OCI-LY1 (cell line): ENCODE data around the gene DBNDD1.
"Not testable (repeated sequence)": the region's sequence is repeated elsewhere in the genome, so short reads cannot be mapped to it uniquely, and the experiment has no call there.

ENCODE experiments used
- H2AFZ ChIP-seq: fragments of 200-600 bp; sonication (generic), shearing (Covaris generic); 2 replicates; pipeline ENCODE4 v1.6.0; 2014; ENCODE audit warnings: antibody characterized with exemption, mild to moderate bottlenecking, low read length
- H3F3A ChIP-seq: fragments of 200-600 bp; sonication (generic), shearing (Covaris generic); 2 replicates; pipeline ENCODE4 v1.6.0; 2014; ENCODE audit warnings: mild to moderate bottlenecking, antibody characterized with exemption, low read length, moderate library complexity; ENCODE audit not compliant: insufficient read depth
- H3K27ac ChIP-seq: fragments of 200-600 bp; sonication (generic); 2 replicates; pipeline ENCODE4 v1.5.1; 2014; ENCODE audit warnings: low read length, mixed run types, mild to moderate bottlenecking, low read depth; ENCODE audit not compliant: poor library complexity, severe bottlenecking
- H3K27me3 ChIP-seq: fragments of 200-600 bp; sonication (generic); 2 replicates; pipeline ENCODE4 v1.6.0; 2014; ENCODE audit warnings: antibody characterized with exemption, mild to moderate bottlenecking, low read length, moderate library complexity; ENCODE audit not compliant: insufficient read depth
- H3K36me3 ChIP-seq: fragments of 200-600 bp; sonication (generic); 2 replicates; pipeline ENCODE4 v1.6.1; 2014; ENCODE audit warnings: mild to moderate bottlenecking, antibody characterized with exemption, low read length, moderate library complexity, mixed read lengths; ENCODE audit not compliant: insufficient read depth
- H3K4me1 ChIP-seq: fragments of 200-600 bp; sonication (generic); 2 replicates; pipeline ENCODE4 v1.5.1; 2014; ENCODE audit warnings: mild to moderate bottlenecking, low read length, moderate library complexity; ENCODE audit not compliant: insufficient read depth, severe bottlenecking
- H3K4me2 ChIP-seq: fragments of 200-600 bp; sonication (generic), shearing (Covaris generic); 2 replicates; pipeline ENCODE4 v1.6.1; 2014; ENCODE audit warnings: low read length
- H3K4me3 ChIP-seq: fragments of 200-600 bp; sonication (generic); 2 replicates; pipeline ENCODE4 v1.5.1; 2014; ENCODE audit warnings: low read length, low read depth, mild to moderate bottlenecking, mixed read lengths; ENCODE audit not compliant: poor library complexity, severe bottlenecking
- H3K79me2 ChIP-seq: fragments of 200-600 bp; shearing (Covaris generic); 2 replicates; pipeline ENCODE4 v1.6.1; 2016; ENCODE audit warnings: mixed run types, low read length, mixed read lengths; ENCODE audit not compliant: insufficient read depth
- H3K9ac ChIP-seq: fragments of 200-600 bp; sonication (generic), shearing (Covaris generic); 2 replicates; pipeline ENCODE4 v1.6.1; 2014; ENCODE audit warnings: mild to moderate bottlenecking, low read length, mixed read lengths
- H3K9me2 ChIP-seq: fragments of 200-600 bp; sonication (generic), shearing (Covaris generic); 2 replicates; pipeline ENCODE4 v1.6.1; 2014; ENCODE audit warnings: low read depth, mild to moderate bottlenecking, low read length, mixed read lengths
- H3K9me3 ChIP-seq: fragments of 200-600 bp; shearing (Covaris generic); 2 replicates; pipeline ENCODE4 v1.6.1; 2014; ENCODE audit warnings: low read length, mixed read lengths
- H4K20me1 ChIP-seq: fragments of 200-600 bp; sonication (generic), shearing (Covaris generic); 2 replicates; pipeline ENCODE4 v1.6.0; 2016; ENCODE audit warnings: mild to moderate bottlenecking, low read length; ENCODE audit not compliant: insufficient read depth
- CTCF ChIP-seq: fragments of 200-600 bp; sonication (generic), shearing (Covaris generic); IDR thresholded peaks from 2 replicates; pipeline ENCODE4 v1.5.1; 2017; ENCODE audit warnings: mild to moderate bottlenecking, antibody characterized with exemption, low read length, moderate library complexity, mixed read lengths
- EZH2 ChIP-seq: fragments of 200-600 bp; sonication (generic), shearing (Covaris generic); IDR thresholded peaks from 2 replicates; pipeline ENCODE4 v1.8.0; 2017; ENCODE audit warnings: borderline replicate concordance, mixed run types, mild to moderate bottlenecking, antibody characterized with exemption, low read length, moderate library complexity, mixed read lengths

DBNDD1 gene

GRCh38 chr16:90009172-90009899 is 9.9 kb downstream of the DBNDD1 start:
- no peaks in the 10 kb centered on the region for H3K9me3 ChIP-seq
- no peaks in the 10 kb centered on the region for H3K36me3 ChIP-seq
- H3K27me3 ChIP-seq: 0 out of 2 replicates have a peak, but pooled peaks cover 12% of the 10 kb centered on the region
- H4K20me1 ChIP-seq: no peaks in the 10 kb centered on the region
- no peaks in the 10 kb centered on the region for H3K4me1 ChIP-seq
- TF ChIP-seq CTCF (no peak), EZH2 (no peak)
- no peak overlapping the region for H3K4me3 ChIP-seq
- H3K79me2 ChIP-seq: no peaks in the 10 kb centered on the region
- no peaks in the 10 kb centered on the region for H3K9me2 ChIP-seq
- no peak overlapping the region for H3K27ac ChIP-seq
- no peak overlapping the region for H2AFZ ChIP-seq
- H3F3A ChIP-seq: no peaks in the 10 kb centered on the region
- no peak overlapping the region for H3K4me2 ChIP-seq
- no peak overlapping the region for H3K9ac ChIP-seq

DNA sequence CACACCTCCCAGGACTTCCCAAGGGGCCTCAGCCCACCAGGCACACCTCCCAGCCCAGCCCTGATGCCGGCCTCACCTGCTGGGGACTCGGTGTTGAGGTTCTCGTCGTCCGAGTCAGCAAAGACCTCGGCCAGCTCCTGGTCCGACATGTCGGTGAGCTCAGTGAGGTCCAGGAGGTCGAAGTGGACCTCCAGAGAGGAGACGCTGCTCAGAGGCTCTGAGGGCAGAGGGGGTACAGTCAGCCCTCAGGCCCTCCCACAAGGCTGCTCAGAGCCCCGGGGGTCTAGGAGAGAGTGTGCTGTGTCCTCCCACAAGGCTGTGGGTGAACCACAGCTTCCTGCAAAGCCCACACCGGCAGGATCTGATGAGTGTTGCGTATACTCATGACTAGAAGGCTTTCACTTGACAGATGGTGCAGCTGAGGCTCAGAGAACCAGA is 10.5 kb downstream of the DBNDD1 start:
- H3K79me2 ChIP-seq: no peaks in the 10 kb centered on the region
- H3K27me3 ChIP-seq: 0 out of 2 replicates have a peak, but pooled peaks cover 12% of the 10 kb centered on the region
- no peak overlapping the region for H3K4me3 ChIP-seq
- H3K9me3 ChIP-seq: no peaks in the 10 kb centered on the region
- no peaks in the 10 kb centered on the region for H3K9me2 ChIP-seq
- H3F3A ChIP-seq: no peaks in the 10 kb centered on the region
- H3K9ac ChIP-seq: no peak overlapping the region
- H4K20me1 ChIP-seq: no peaks in the 10 kb centered on the region
- no peak overlapping the region for H3K27ac ChIP-seq
- H3K4me1 ChIP-seq: no peaks in the 10 kb centered on the region
- no peak overlapping the region for H2AFZ ChIP-seq
- H3K36me3 ChIP-seq: no peaks in the 10 kb centered on the region
- H3K4me2 ChIP-seq: no peak overlapping the region
- TF ChIP-seq CTCF (no peak), EZH2 (no peak)

DNA sequence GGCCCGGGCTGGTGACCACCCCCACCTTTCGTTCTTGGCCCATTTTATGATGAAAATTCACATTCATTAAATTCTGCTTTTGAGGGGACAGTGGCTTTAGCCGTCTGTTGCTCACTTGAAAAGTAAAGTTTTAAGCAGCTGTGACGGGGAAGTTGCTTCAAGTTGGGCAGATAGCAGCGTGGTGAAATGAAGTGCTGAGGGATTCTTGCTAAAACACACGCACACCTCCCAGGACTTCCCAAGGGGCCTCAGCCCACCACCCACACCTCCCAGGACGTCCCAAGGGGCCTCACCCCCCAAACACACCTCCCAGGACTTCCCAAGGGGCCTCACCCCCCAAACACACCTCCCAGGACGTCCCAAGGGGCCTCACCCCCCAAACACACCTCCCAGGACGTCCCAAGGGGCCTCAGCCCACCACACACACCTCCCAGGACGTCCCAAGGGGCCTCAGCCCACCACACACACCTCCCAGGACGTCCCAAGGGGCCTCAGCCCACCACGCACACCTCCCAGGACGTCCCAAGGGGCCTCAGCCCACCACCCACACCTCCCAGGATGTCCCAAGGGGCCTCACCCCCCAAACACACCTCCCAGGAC is 11.5 kb downstream of the DBNDD1 start:
- not testable (repeated sequence) for H3K4me3 ChIP-seq, H3K9ac ChIP-seq, H3K79me2 ChIP-seq, H4K20me1 ChIP-seq, H3F3A ChIP-seq, H3K9me2 ChIP-seq, H3K4me2 ChIP-seq, H3K36me3 ChIP-seq, H2AFZ ChIP-seq, H3K27ac ChIP-seq, H3K4me1 ChIP-seq, H3K9me3 ChIP-seq
- H3K27me3 ChIP-seq: 0 out of 2 replicates have a peak, but pooled peaks cover 12% of the 10 kb centered on the region
